Motor neuron (in vitro differentiated cells): ENCODE measurements around the gene RNF135. TPM values are rescaled to one million over a fixed set of nuclear protein-coding genes. Genes with fewer than 3 reads are reported as not detected.
"Not testable (repeated sequence)": the region's sequence is repeated elsewhere in the genome, so short reads cannot be mapped to it uniquely, and the experiment has no call there.

Experiments used
- ATAC-seq, 8 experiments: fragments of 200-7000 bp; cut with Tn5 transposase; replicated peaks in 6 of 8; 2 replicates each; pipeline ENCODE4 v1.8.0; 2021; ENCODE audit warnings: mild to moderate bottlenecking in 8 of 8, moderate library complexity in 8 of 8
- H3K27ac ChIP-seq, 2 donors: fragments of 250-450 bp; sonication (Bioruptor Pico); 2 replicates each; pipeline ENCODE4 v1.9.0; 2021; ENCODE audit warnings: antibody characterized with exemption in 2 of 2, mild to moderate bottlenecking in 2 of 2, moderate library complexity in 1 of 2
- H3K4me1 ChIP-seq, 2 donors: fragments of 250-450 bp; sonication (Bioruptor Pico); replicated peaks in 1 of 2; 2 replicates each; pipeline ENCODE4 v1.6.1; 2021; ENCODE audit warnings: antibody characterized with exemption in 2 of 2, mild to moderate bottlenecking in 2 of 2, moderate library complexity in 1 of 2
- H3K4me3 ChIP-seq, 5 donors: fragments of 250-450 bp; sonication (Bioruptor Pico); 2 replicates each; pipeline ENCODE4 v1.9.0; 2021; ENCODE audit warnings: antibody characterized with exemption in 5 of 5, mild to moderate bottlenecking in 5 of 5, moderate library complexity in 4 of 5
- WGBS, 10 experiments: fragments of 450-650 bp; shearing (Covaris generic); methylation state at CpG; one replicate each; pipeline ENCODE4 v1.0.0; 2022; 5-methylcytosine and 5-hydroxymethylcytosine counted together
- in situ Hi-C, 9 experiments: fragments of 400-800 bp; cut with MboI; loops; one replicate each; pipeline ENCODE4 v1.15.0; 2021; ENCODE audit warnings: low sequenced_read_pairs in 9 of 9, low pct_unique_long_range_greater_than_20kb in 2 of 9; ENCODE audit not compliant: unreplicated experiment in 9 of 9
- total RNA-seq, 8 experiments: library from RNA; unstranded; fragments of 300-600 nt; gene quantifications; 2 replicates each; pipeline versions ENCODE4 v1.2.3 to v1.2.4, GENCODE V29; 2022

The RNF135 gene
- total RNA-seq, 8 experiments from 2014 or later = 0.11 to 14.3 (median 1.3) TPM

DNA sequence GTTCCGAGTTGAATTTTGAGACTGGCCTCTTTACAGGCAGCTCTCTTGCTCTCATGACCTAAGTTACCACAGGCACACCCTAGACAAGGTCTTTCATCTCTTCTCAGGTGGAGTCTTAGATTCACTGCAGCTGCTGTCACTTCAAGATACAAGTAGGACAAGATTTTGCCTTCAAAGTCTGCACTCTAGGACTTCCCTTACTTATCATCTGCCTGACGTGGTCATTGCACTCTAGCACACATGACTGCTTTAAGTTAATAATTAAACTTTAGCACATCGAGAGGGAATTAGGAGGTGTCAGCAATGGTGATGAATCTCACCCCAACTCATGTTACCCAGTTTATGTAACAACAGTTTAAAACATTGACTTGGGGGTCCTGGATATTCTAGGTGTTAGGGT, 25.6 kb downstream of the RNF135 start:
- Histone ChIP-seq H3K4me1 (no peaks in the 10 kb centered on the region), H3K4me3 (no peak overlapping the region), H3K27ac (no peak overlapping the region)
- in situ Hi-C loops = no loop called here
- WGBS, 10 experiments = 45 to 100% (median 59%) methylated on average over 1 to 3 of the region's 3 CpGs; no CpG with 5 or more reads in 3 of the 10 experiments
- no peak for ATAC-seq

GRCh38 chr17:30997270-30997669, 26.4 kb downstream of the RNF135 start:
- in situ Hi-C loops = no loop called here
- no peak for ATAC-seq
- Histone ChIP-seq H3K4me3 (no peak overlapping the region), H3K4me1 (no peaks in the 10 kb centered on the region), H3K27ac (no peak overlapping the region)
- WGBS, 10 experiments = 67 to 100% (median 93%) methylated on average over 1 to 4 of the region's 6 CpGs; no CpG with 5 or more reads in 3 of the 10 experiments

DNA sequence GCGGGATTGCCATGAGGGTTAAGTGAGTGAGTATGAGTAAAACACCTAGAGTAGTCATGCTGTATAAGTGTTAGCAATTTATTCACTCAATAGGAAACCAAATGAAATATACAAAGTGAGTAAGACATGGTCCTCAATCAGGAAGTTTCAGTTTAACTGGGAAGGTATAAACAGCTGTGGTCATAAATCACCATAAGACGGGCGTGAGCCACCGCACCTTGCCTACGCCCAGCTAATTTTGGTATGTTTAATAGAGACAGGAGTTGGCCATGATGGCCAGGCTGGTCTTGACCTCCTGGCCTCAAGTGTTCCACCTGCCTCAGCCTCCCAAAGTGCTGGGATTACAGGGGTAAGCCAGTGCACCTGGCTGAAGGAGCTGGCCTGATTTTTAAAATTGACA, 27.0 kb downstream of the RNF135 start:
- no peak overlapping the region for H3K4me3 ChIP-seq
- WGBS, 10 experiments = 92 to 100% (median 100%) methylated on average over 1 to 5 of the region's 5 CpGs; no CpG with 5 or more reads in 4 of the 10 experiments
- ATAC-seq = no peak
- H3K4me1 ChIP-seq = no peaks in the 10 kb centered on the region
- in situ Hi-C loops = no loop called here
- H3K27ac ChIP-seq = no peak overlapping the region

DNA sequence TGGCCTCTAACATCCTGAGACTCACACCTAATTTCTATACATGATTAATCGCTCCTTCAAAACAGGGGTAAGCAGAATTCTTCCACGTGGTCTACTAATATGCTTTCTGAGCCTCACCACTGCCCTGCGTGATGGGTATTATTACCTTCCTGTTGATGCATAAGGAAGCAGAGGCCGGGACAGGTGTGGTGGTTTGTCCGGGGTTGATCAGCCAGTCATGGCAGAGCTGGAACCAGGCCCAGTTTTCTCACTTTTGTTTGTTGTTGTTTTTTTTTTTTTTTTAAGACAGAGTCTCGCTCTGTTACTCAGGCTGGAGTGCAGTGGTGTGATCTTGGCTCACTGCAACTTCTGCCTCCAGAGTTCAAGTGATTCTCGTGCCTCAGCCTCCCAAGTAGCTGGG, 31.2 kb downstream of the RNF135 start:
- no peak overlapping the region for H3K4me3 ChIP-seq
- no peak for ATAC-seq
- 67 to 100% (median 87%) methylated on average over 1 to 6 of the region's 7 CpGs; no CpG with 5 or more reads in 2 of the 10 experiments for WGBS, 10 experiments
- no peak overlapping the region for H3K27ac ChIP-seq
- H3K4me1 ChIP-seq = no peaks in the 10 kb centered on the region
- in situ Hi-C loops = loop anchor here in 2 of 9 experiments (25.0 kb wide), 1 partner anchor 210 kb away; no protein-coding TSS in a partner anchor

GRCh38 chr17:31003225-31003866, 32.5 kb downstream of the RNF135 start:
- in situ Hi-C loops = loop anchor here in 2 of 9 experiments (25.0 kb wide), 1 partner anchor 209 kb away; no protein-coding TSS in a partner anchor
- Histone ChIP-seq H3K4me3 (no peak overlapping the region), H3K4me1 (no peaks in the 10 kb centered on the region), H3K27ac (no peak overlapping the region)
- WGBS, 10 experiments = 67 to 100% (median 98%) methylated on average over 1 to 5 of the region's 5 CpGs; no CpG with 5 or more reads in 1 of the 10 experiments
- no peak for ATAC-seq

- in situ Hi-C loops = loop anchor here in 2 of 9 experiments (25.0 kb wide), 1 partner anchor 208 kb away; no protein-coding TSS in a partner anchor
- 57 to 91% (median 78%) methylated on average over 1 to 2 of the region's 2 CpGs; no CpG with 5 or more reads in 2 of the 10 experiments for WGBS, 10 experiments
- no peaks in the 10 kb centered on the region for H3K4me1 ChIP-seq
- H3K4me3 ChIP-seq = no peak overlapping the region
- no peak overlapping the region for H3K27ac ChIP-seq
- no peak for ATAC-seq
These were observed 33.3 kb downstream of the RNF135 start for GRCh38 chr17:31004160-31004559.

- WGBS, 10 experiments = 56 to 100% (median 86%) methylated on average over 3 to 7 of the region's 9 CpGs
- no peak for ATAC-seq
- H3K27ac ChIP-seq = no peak overlapping the region
- peak overlapping the region; percentile 17 to 36 (median 28) for H3K4me3 ChIP-seq
- in situ Hi-C loops = loop anchor here in 2 of 9 experiments (25.0 kb wide), 1 partner anchor 204 kb away; no protein-coding TSS in a partner anchor
- H3K4me1 ChIP-seq = no peaks in the 10 kb centered on the region
These were observed 37.0 kb downstream of the RNF135 start for GRCh38 chr17:31007695-31008373.

GRCh38 chr17:31008374-31009041, 37.7 kb downstream of the RNF135 start:
- WGBS, 10 experiments = 0 to 5% (median 0%) methylated on average over 1 to 11 of the region's 65 CpGs; no CpG with 5 or more reads in 5 of the 10 experiments
- peak in 7 of 8 experiments; percentile 44 to 98 (median 78) for ATAC-seq
- H3K27ac ChIP-seq = no peak overlapping the region
- peak overlapping the region; percentile 17 to 36 (median 28) for H3K4me3 ChIP-seq
- in situ Hi-C loops = loop anchor here in 2 of 9 experiments (25.0 kb wide), 1 partner anchor 204 kb away; no protein-coding TSS in a partner anchor
- no peaks in the 10 kb centered on the region for H3K4me1 ChIP-seq

DNA sequence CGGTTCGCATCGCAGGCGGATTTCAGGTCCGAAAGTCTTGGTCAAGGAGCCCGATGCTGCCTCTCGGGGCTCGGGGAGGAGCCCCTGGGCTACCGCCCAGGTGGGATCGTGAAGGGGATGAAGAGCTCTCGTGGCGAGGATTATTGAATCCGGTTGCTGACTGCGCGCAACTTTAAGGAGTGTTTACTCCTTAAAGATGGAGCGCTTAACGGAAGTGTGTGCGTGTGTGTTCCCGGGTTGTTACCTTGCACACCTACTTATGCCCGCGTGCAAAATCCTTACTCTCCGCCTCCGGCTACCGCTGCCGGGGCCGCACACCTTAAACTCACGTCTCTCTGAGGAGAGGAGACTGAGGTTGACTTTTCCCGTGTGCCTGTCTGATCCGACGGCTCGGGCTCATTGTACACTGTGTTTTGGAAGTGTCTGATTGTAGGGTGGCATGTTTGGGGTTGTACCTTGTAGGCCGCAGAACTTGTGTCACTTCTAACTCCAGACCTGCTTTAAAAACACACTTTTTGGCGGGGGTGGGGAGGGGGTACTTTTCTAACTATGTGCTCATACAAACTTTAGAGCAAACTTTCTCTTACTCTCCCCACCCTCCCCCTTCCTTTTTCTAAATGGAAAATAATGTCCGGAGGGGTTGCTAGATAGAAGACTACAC, 38.3 kb downstream of the RNF135 start:
- in situ Hi-C loops = loop anchor here in 2 of 9 experiments (25.0 kb wide), 1 partner anchor 203 kb away; no protein-coding TSS in a partner anchor
- ATAC-seq = peak in 1 of 8 experiments; percentile 2
- WGBS, 10 experiments = 15 to 44% (median 42%) methylated on average over 4 to 8 of the region's 34 CpGs; no CpG with 5 or more reads in 6 of the 10 experiments
- not testable (repeated sequence) for H3K4me3 ChIP-seq, H3K4me1 ChIP-seq, H3K27ac ChIP-seq

GRCh38 chr17:31010014-31010413, 39.2 kb downstream of the RNF135 start:
- in situ Hi-C loops = loop anchor here in 2 of 9 experiments (25.0 kb wide), 1 partner anchor 202 kb away; no protein-coding TSS in a partner anchor

GRCh38 chr17:31013844-31014243, 43.0 kb downstream of the RNF135 start:
- in situ Hi-C loops = loop anchor here in 2 of 9 experiments (25.0 kb wide), 1 partner anchor 198 kb away; no protein-coding TSS in a partner anchor
- H3K27ac ChIP-seq = no peak overlapping the region
- H3K4me1 ChIP-seq = no peaks in the 10 kb centered on the region
- 76 to 100% (median 92%) methylated on average over 1 to 3 of the region's 3 CpGs for WGBS, 10 experiments
- no peak for ATAC-seq
- H3K4me3 ChIP-seq = no peak overlapping the region

More at GRCh38 chr17:31010014-31010413, 39.2 kb downstream of the RNF135 start:
- not testable (repeated sequence) for H3K4me1 ChIP-seq, H3K4me3 ChIP-seq, H3K27ac ChIP-seq, ATAC-seq
- WGBS, 10 experiments = 60 to 100% (median 83%) methylated on average over 1 of the region's 3 CpGs; no CpG with 5 or more reads in 5 of the 10 experiments

DNA sequence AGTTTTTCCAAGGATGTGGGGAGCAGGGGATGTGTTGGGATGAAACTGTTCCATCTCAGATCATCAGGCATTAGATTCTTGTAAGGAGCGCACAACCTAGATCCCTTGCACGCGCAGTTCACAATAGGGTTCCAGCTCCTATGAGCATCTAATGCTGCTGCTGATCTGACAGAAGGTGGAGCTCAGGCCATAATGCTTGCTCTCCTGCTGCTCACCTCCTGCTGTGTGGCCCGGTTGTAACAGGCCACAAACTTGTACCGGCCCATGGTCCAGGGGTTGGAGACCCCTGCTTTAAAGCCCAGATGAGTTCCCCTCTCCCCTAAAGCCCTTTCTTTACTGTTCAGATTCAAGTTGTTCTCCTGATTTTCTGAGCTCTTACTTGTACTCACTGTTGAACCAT, 44.8 kb downstream of the RNF135 start:
- H3K27ac ChIP-seq = no peak overlapping the region
- in situ Hi-C loops = loop anchor here in 2 of 9 experiments (25.0 kb wide), 1 partner anchor 197 kb away; no protein-coding TSS in a partner anchor
- no peaks in the 10 kb centered on the region for H3K4me1 ChIP-seq
- H3K4me3 ChIP-seq = no peak overlapping the region
- ATAC-seq = no peak
- 48 to 100% (median 84%) methylated on average over 2 to 5 of the region's 5 CpGs; no CpG with 5 or more reads in 4 of the 10 experiments for WGBS, 10 experiments
